GM23338 (cell line): ENCODE measurements around the gene POLA1. TPM values are rescaled to one million over a fixed set of nuclear protein-coding genes. Genes with fewer than 3 reads are reported as not detected.

Experiments
- ATAC-seq: fragments of 200-7000 bp; cut with Tn5 transposase; 3 replicates; pipeline ENCODE4 v1.9.1; 2020
- DNase-seq: peaks from one replicate; pipeline ENCODE4 v3.0.0-alpha.2; 2015; ENCODE audit warnings: low spot score
- H2AFZ ChIP-seq: fragments of 200-600 bp; sonication (generic); 2 replicates; pipeline ENCODE4 v1.8.0; 2016; ENCODE audit warnings: antibody characterized with exemption, mild to moderate bottlenecking, moderate library complexity
- H3F3A ChIP-seq: fragments of 200-600 bp; sonication (generic); replicated peaks from 2 replicates; pipeline ENCODE4 v1.8.0; 2017; ENCODE audit warnings: antibody characterized with exemption, mixed run types, low read depth
- H3K27ac ChIP-seq: fragments of 200-600 bp; sonication (generic); 2 replicates; pipeline ENCODE4 v1.6.1; 2016; ENCODE audit warnings: low read depth
- H3K27me3 ChIP-seq: fragments of 200-600 bp; sonication (generic); 2 replicates; pipeline ENCODE4 v1.8.0; 2016; ENCODE audit warnings: mild to moderate bottlenecking, mixed run types, moderate library complexity; ENCODE audit not compliant: insufficient read depth
- H3K36me3 ChIP-seq: fragments of 200-600 bp; sonication (generic); 2 replicates; pipeline ENCODE4 v1.8.0; 2016; ENCODE audit warnings: mild to moderate bottlenecking; ENCODE audit not compliant: insufficient read depth
- H3K4me1 ChIP-seq: fragments of 200-600 bp; sonication (generic); 2 replicates; pipeline ENCODE4 v1.8.0; 2016; ENCODE audit warnings: mild to moderate bottlenecking, moderate library complexity; ENCODE audit not compliant: insufficient read depth
- H3K4me2 ChIP-seq: fragments of 200-600 bp; sonication (generic); 2 replicates; pipeline ENCODE4 v1.7.1; 2017; ENCODE audit warnings: mixed run types
- H3K4me3 ChIP-seq: fragments of 200-600 bp; sonication (generic); 2 replicates; pipeline ENCODE4 v1.6.1; 2016; ENCODE audit warnings: mixed run types
- H3K79me2 ChIP-seq: fragments of 200-600 bp; sonication (generic); replicated peaks from 2 replicates; pipeline ENCODE4 v1.8.0; 2017; ENCODE audit warnings: mild to moderate bottlenecking; ENCODE audit not compliant: insufficient read depth
- H3K9me2 ChIP-seq: fragments of 200-600 bp; sonication (generic); 2 replicates; pipeline ENCODE4 v1.8.0; 2017; ENCODE audit not compliant: insufficient read depth
- H4K20me1 ChIP-seq: fragments of 200-600 bp; sonication (generic); replicated peaks from 2 replicates; pipeline ENCODE4 v1.8.0; 2017; ENCODE audit warnings: mild to moderate bottlenecking; ENCODE audit not compliant: insufficient read depth
- H3K27ac Mint-ChIP-seq: 2 replicates; pipeline ENCODE4 v1.8.0; 2020; ENCODE audit warnings: inconsistent platforms, mild to moderate bottlenecking, moderate library complexity, mixed read lengths
- H3K27me3 Mint-ChIP-seq: 3 replicates; pipeline ENCODE4 v1.8.0; 2022; ENCODE audit warnings: low read depth, mild to moderate bottlenecking, moderate library complexity, mixed read lengths, inconsistent platforms; ENCODE audit not compliant: insufficient read depth, poor library complexity
- H3K36me3 Mint-ChIP-seq: 3 replicates; pipeline ENCODE4 v1.8.0; 2021; ENCODE audit warnings: low read depth, mild to moderate bottlenecking, inconsistent platforms, moderate library complexity, mixed read lengths
- H3K4me1 Mint-ChIP-seq: 3 replicates; pipeline ENCODE4 v1.8.0; 2020; ENCODE audit warnings: mild to moderate bottlenecking, inconsistent platforms, mixed read lengths
- H3K4me3 Mint-ChIP-seq: 3 replicates; pipeline ENCODE4 v1.8.0; 2021; ENCODE audit warnings: moderate library complexity, mild to moderate bottlenecking, inconsistent platforms, mixed read lengths
- H3K9me3 Mint-ChIP-seq: 3 replicates; pipeline ENCODE4 v1.8.0; 2020; ENCODE audit warnings: moderate library complexity, mild to moderate bottlenecking, inconsistent platforms, mixed read lengths
- EZH2 ChIP-seq: fragments of 200-600 bp; sonication (generic); IDR thresholded peaks from one replicate; pipeline ENCODE4 v1.8.0; 2017; ENCODE audit warnings: antibody characterized with exemption, mild to moderate bottlenecking, low read depth; ENCODE audit not compliant: unreplicated experiment
- JUNB ChIP-seq: IDR thresholded peaks from one replicate; pipeline ENCODE4 v1.6.1; 2016; ENCODE audit warnings: antibody characterized with exemption; ENCODE audit not compliant: unreplicated experiment
- POLR2AphosphoS5 ChIP-seq: IDR thresholded peaks from 2 replicates; pipeline ENCODE4 v1.6.1; 2016; ENCODE audit warnings: antibody characterized with exemption, low read depth
- REST ChIP-seq: IDR thresholded peaks from one replicate; pipeline ENCODE4 v1.6.1; 2018; ENCODE audit warnings: antibody characterized with exemption; ENCODE audit not compliant: unreplicated experiment
- STAT1 ChIP-seq: IDR thresholded peaks from one replicate; pipeline ENCODE4 v1.6.1; 2016; ENCODE audit warnings: antibody characterized with exemption; ENCODE audit not compliant: unreplicated experiment
- ZNF114 ChIP-seq: fragments of 250-450 bp; sonication (Bioruptor Pico); IDR thresholded peaks from 2 replicates; pipeline ENCODE4 v1.5.0; 2020; ENCODE audit warnings: mild to moderate bottlenecking, moderate library complexity
- ZNF331 ChIP-seq: fragments of 250-450 bp; sonication (Bioruptor Pico); IDR thresholded peaks from 2 replicates; pipeline ENCODE4 v1.5.0; 2020; ENCODE audit warnings: low read depth, mild to moderate bottlenecking, moderate library complexity
- polyA plus RNA-seq: library from polyadenylated mRNA; unstranded; fragments of >200 nt; fragmentation: Nextera tagmentation; extraction: Ambion mirVana; gene quantifications from 2 replicates; pipeline ENCODE4 v1.2.1, GENCODE V29; 2016
- total RNA-seq: library from RNA; depleted of rRNA; stranded (reverse); fragments of >200 nt; shearing (Covaris generic); gene quantifications from 2 replicates; pipeline ENCODE4 v1.2.3, GENCODE V29; 2014

The POLA1 gene
- total and polyA plus RNA-seq, 2 experiments from 2014 or later, result 12.6 to 36.6 TPM

GRCh38 chrX:25001808-25002660 is 308.3 kb downstream of the POLA1 start:
- Histone ChIP-seq H3K27ac (no peak overlapping the region), H3F3A (no peaks in the 10 kb centered on the region), H4K20me1 (no peaks in the 10 kb centered on the region), H3K9me2 (no peaks in the 10 kb centered on the region), H3K27me3 (peaks cover 92% of the 10 kb centered on the region), H3K36me3 (no peaks in the 10 kb centered on the region), H2AFZ (no peak overlapping the region), H3K4me2 (peak overlapping the region; percentile 74), H3K4me1 (peaks cover 61% of the 10 kb centered on the region), H3K79me2 (no peaks in the 10 kb centered on the region), H3K4me3 (peak overlapping the region; percentile 49)
- Mint-ChIP-seq H3K4me3 (peak overlapping the region; percentile 55), H3K27ac (no peak overlapping the region), H3K9me3 (no peaks in the 10 kb centered on the region; the same call in 2 of the 3 replicates), H3K36me3 (no peaks in the 10 kb centered on the region; the same call in 2 of the 3 replicates), H3K4me1 (peaks cover 38% of the 10 kb centered on the region), H3K27me3 (peaks cover 65% of the 10 kb centered on the region)
- TF ChIP-seq ZNF114 (CRISPR knock-in tag), result no peak
- TF ChIP-seq EZH2, result peak; percentile 52
- no peak for TF ChIP-seq REST
- DNase-seq (no peak), ATAC-seq (peak; percentile 7; the same call in 1 of the 3 replicates)

- Histone ChIP-seq H3K27me3 (peaks cover 94% of the 10 kb centered on the region), H4K20me1 (no peaks in the 10 kb centered on the region), H3K27ac (no peak overlapping the region), H3K4me1 (peaks cover 56% of the 10 kb centered on the region), H3K4me2 (peak overlapping the region; percentile 84), H2AFZ (no peak overlapping the region), H3K36me3 (no peaks in the 10 kb centered on the region), H3K9me2 (no peaks in the 10 kb centered on the region), H3K4me3 (peak overlapping the region; percentile 54), H3F3A (no peaks in the 10 kb centered on the region), H3K79me2 (no peaks in the 10 kb centered on the region)
- H3K27ac Mint-ChIP-seq, result no peak overlapping the region
- peaks cover 68% of the 10 kb centered on the region for H3K27me3 Mint-ChIP-seq
- peaks cover 38% of the 10 kb centered on the region for H3K4me1 Mint-ChIP-seq
- no peaks in the 10 kb centered on the region; the same call in 2 of the 3 replicates for H3K36me3 Mint-ChIP-seq
- ATAC-seq (no peak), DNase-seq (no peak)
- H3K9me3 Mint-ChIP-seq, result no peaks in the 10 kb centered on the region; the same call in 2 of the 3 replicates
- TF ChIP-seq JUNB (no peak), ZNF331 (CRISPR knock-in tag) (no peak), POLR2AphosphoS5 (no peak), EZH2 (peak; percentile 49), ZNF114 (CRISPR knock-in tag) (no peak), STAT1 (no peak)
- H3K4me3 Mint-ChIP-seq, result peak overlapping the region; percentile 76
Measured at GRCh38 chrX:25002661-25003020, 308.9 kb downstream of the POLA1 start.
